Stimulated activated CD4-positive, alpha-beta T cell treated with anti-CD3 and anti-CD28 coated beads, Interleukin-12 subunit alpha, Interleukin-12 subunit beta, amount 100 ng/mL, for 48 hours (primary cell): ENCODE data around the gene CPNE7.

Experiments
- DNase-seq, 3 donors: peaks; one replicate each; pipeline ENCODE4 v3.0.0-alpha.2; 2020; ENCODE audit warnings: low read depth in 2 of 3, low spot score in 1 of 3

CPNE7 gene

DNA sequence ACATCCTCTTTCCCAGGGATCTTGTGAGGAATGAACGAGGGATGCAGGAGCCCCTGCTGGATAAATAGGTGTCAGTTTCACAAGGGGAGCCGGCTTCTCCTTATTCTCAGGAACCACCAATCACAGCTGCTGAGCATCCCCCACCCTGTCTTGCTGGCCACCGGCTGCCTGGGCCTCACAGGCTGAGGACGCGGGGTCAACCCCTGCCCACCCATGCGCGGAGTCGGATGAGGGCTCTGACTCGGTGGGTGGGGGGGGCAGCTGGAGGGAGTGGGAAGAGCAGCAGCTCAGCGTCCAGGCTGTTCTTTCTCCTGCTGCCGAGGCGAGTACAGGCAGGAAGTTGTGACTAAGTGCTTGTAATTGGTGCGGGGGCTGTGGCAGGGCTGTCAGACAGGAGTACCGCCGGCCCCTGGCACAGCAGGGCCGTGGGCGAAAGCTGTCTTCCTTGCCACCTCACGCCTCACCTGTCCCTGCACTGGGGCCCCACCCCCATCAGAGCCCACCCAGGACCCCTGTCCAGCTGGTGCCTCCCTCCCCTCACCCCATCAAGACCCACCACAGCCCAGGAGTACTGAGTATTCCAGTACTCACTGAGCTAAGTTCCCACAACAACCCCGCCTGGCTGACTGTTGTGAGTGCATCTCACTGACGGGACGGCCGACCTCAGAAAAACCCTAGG, 26.9 kb downstream of the CPNE7 start:
- DNase-seq = peak; percentile 39 to 52 (median 51)

- no peak for DNase-seq
Measured at GRCh38 chr16:89602952-89603590, 27.5 kb downstream of the CPNE7 start.

- no peak for DNase-seq
Measured at GRCh38 chr16:89604764-89605163, 29.2 kb downstream of the CPNE7 start.

DNA sequence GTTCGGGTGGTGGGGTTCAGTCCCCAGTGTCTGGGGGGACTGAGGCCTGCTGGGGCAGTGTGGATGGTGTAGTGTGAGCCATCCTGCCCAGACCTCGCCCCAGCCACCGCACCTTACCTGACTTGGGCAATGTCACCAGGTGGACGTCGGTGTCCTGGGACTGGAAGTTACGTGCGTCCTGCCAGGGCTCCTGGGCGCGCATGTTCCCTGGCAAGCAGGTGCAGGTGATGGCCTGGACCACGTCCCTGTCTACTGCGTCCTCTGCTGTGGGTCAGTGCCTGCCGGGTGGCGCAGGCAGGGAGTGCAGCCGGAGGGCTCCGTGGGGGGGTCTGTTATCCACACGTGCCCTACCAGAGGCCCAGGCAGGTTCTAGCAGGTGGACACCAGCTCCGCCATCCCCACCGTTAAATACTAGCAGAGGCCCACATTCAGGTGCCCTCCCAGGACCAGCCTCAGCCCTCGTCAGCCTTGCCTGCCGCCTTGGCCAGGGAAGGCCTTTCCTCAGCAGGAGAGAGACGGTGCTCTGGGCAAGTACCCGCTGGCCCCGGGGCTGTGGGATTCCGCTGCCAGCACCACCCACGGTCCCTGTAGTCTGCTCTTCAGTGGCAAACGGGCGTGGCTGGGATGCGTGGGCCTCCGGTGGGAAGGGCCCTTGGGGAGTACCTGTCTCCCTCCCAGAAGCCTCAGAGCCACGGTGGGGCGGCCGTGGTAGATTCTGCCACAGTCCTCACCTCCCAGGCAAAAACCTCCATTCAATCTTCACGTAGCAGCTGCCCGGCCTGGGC, 29.8 kb downstream of the CPNE7 start:
- DNase-seq = no peak

GRCh38 chr16:89606006-89606405, 30.4 kb downstream of the CPNE7 start:
- DNase-seq = no peak

GRCh38 chr16:89607453-89607852, 31.9 kb downstream of the CPNE7 start:
- no peak for DNase-seq

- DNase-seq = no peak
Measured at GRCh38 chr16:89607937-89608740, 32.6 kb downstream of the CPNE7 start.

- no peak for DNase-seq
Measured at GRCh38 chr16:89610108-89610453, 34.5 kb downstream of the CPNE7 start.

DNA sequence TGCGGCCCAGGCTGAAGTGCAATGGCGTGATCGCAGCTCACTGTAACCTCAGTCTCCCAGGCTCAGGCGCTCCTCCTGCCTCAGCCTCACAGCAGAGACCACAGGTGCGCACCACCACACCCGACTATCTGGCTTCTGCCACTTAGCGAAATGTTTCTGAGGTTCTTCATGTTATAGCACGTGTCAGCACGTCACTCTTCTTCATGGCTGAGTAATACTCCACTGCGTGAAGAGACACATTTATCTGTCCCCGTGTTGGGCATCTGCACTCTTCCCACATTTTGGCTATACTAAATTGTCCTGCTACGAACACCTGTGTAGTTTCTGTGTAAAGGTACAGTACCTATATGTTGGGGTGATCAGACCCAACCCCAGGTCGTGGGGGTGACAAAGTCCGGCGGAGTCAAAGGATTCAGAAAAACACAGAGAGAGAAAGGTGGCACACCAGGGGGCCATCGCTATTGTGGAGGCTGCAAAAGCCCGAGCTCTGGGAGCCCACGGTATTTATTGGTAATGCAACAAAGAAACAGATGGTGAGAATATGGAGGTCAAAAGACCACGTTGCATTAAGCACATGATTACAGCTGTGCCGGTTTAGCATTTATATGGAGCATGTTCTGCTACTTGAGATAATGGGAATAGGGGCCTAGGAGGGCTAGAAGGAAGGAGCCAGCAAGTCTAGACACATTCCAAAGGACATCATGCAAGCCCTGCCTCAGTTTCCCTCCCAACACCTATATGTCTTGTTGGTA, 37.0 kb downstream of the CPNE7 start:
- DNase-seq = no peak

DNA sequence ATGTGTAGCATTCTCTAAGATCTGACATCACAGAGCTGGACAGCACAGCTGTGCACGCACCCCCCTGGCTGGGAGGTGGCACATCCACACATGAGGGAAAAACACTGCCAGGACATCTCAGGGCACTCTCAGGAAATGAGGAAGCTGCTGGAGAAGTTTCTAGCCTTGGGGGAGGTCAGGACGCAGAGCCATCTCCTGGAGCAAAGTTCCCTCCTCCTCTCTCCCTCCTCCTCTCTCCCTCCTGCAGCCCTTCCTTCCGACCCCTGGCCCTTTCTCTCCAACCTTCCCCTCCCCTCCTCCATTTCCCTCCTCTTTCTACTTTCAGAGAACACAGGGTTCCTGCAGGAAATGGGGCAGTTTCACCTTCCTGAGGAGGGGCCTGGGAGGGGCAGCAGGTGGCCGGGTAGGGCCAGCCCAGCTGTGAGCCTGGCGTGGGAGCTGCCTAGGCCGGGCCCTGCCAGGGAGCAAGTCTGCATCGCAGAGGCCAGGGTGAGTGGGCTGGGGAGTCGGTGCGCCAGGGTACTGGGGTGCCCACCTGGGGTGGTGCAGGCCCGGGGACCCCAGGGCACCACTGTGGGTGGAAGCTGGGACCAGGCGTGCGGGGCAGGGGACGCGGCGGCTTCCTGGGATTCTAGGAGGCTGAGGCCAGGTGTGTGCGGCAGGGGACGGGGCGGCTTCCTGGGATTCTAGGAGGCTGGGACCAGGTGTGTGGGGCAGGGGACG, 37.8 kb downstream of the CPNE7 start, which contains the start of gene DPEP1:
DPEP1 (plus strand) TSS at position 412 of the 723 bp plus-strand sequence. CDS start 16,769 bp downstream, outside the sequence.
- no peak for DNase-seq

DNA sequence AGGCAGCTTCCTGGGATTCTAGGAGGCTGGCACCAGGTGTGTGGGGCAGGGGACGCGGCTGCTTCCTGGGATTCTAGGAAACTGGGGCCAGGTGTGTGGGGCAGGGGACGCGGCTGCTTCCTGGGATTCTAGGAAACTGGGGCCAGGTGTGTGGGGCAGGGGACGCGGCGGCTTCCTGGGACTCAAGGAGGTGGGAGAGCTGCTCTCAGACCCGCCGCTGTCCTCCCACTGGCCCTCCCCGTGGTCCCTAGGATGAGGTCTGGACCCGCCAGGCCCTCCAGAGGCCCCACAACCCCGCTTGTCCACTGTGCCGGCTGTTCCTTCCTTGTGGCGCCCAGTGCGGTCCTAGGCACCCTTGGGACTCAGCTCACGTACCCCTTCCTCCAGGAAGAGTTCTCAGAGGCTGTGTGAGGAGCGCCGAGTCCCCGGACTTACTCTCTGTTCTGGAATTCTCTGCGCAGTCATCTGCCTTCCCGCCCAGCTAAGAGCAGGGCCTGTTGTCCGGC, 38.4 kb downstream of the CPNE7 start:
- DNase-seq = no peak

- DNase-seq = no peak
Measured at GRCh38 chr16:89615176-89615575, 39.6 kb downstream of the CPNE7 start.

- peak in 1 of 3 donors; percentile 34 for DNase-seq
Measured at GRCh38 chr16:89615596-89616090, 40.1 kb downstream of the CPNE7 start.

DNA sequence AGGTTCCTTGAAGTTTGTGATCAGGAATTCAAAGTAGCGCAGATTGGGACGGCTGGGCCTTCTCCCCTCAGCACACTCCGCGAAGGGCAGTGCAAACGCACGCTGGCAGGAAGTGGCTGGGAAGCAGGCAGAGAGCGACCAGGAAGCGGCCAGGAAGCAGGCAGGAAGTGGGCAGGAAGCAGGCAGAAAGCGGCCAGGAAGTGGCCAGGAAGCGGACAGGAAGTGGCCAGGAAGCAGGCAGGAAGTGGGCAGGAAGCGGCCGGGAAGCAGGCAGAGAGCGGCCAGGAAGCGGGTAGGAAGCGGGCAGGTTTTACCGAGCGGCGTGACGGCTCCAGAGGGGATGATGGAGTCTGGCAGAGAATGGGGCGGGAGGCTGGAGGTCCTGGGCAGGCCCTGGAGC, 41.1 kb downstream of the CPNE7 start:
- no peak for DNase-seq

GRCh38 chr16:89617036-89617435, 41.5 kb downstream of the CPNE7 start:
- no peak for DNase-seq

DNA sequence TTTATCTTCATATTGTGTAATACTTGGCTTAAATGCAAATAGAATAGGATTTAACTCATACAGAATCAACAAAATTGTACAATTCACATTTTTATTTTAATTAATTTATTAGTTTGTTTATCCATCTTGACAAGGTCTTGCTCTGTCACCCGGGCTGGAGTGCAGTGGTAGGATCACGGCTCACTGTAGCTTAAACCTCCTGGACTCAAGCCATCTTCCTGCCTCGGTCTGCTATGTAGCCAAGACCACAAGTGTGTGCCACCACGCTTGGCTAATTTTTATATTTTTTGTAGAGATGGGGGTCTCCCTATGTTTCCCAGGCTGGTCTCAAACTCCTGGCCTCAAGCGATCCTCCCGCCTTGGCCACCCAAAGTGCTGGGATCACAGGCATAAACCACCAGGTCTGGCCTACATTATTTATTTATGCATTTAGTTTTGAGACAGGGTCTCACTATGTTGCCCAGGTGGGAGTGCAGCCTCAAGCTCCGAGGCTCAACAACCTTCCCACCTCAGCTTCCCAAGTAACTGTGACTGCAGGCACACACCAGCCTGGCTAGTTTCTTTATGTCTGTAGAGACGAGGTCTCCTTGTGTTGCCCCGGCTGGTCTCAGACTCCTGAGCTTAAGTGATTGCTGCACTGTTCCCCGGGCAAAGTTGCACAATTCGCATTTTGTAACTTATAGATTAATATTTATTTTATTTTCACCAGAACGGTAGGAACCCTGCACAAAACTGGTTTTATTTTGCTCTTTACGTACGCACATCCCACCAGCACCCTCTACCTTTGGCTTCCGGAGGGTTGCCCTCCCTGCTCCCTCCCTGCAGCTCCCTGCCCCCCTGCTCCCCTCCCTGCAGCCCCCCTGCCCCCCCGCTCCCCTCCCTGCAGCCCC, 42.8 kb downstream of the CPNE7 start:
- no peak for DNase-seq

DNA sequence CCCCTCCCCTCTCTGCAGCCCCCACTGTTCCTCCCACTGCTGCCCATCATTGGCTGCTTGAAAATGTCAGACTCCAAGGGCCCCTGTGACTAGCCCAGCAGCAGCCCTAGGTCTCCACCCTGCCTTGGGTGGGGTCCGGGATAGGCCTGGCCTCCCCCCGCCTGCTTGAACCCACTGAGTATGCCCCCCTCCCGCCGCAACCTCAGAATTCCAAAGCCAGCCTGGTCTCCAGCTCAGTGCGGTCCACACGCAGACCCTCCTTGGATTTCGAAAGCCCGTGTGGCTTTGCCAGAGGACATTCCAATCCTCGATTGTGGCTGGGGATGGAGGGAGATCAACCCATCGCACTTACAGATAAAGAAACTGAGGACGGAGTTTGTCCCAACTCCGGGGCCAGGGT, 44.3 kb downstream of the CPNE7 start:
- no peak for DNase-seq

DNA sequence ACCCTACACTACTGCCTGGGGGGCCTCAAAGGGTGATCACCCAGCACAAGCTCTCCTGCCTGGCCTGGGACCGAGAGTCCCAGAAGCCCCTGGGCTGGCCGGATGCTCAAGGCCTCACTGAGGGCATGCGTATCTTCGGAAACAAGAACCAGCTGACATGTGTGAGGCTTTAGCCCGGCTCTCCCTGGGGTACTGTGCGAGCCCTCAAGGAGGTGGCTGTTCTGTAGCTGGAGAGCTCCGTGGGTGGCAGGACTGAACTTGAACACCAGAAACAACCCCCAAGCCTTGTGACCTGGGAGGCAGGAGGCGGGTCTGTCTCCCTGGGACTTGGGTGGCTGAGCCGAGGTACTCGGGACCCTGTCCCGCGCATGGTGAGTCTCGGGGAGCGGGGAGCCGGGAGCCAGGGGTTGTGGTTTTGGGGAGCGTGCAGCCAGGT, 44.9 kb downstream of the CPNE7 start:
- no peak for DNase-seq
